ENCODE data around the gene IZUMO3. TPM values are rescaled to one million over a fixed set of nuclear protein-coding genes. Genes with fewer than 3 reads are reported as not detected.
"Not testable (repeated sequence)": the region's sequence is repeated elsewhere in the genome, so short reads cannot be mapped to it uniquely, and the experiment has no call there.

IZUMO3 gene
- not detected in 2 replicates for total RNA-seq (2014; rRNA removed; shearing (Covaris generic); ENCODE audit: low replicate concordance)

GRCh38 chr9:24545847-24546522, at the start of gene IZUMO3:
IZUMO3 (minus strand) TSS chr9:24545897; CDS start chr9:24545649, 248 bp downstream.
- no peak for DNase-seq
- H3K4me3 ChIP-seq, result no peak within 1 kb of the TSS
- no peaks in the 10 kb centered on the region for H3K27me3 ChIP-seq
- no peaks in the 10 kb centered on the region for H3K9me3 ChIP-seq
- H3K36me3 ChIP-seq, result no peaks in the 10 kb centered on the region

- Histone ChIP-seq H3K27me3 (no peaks in the 10 kb centered on the region), H3K9me3 (no peaks in the 10 kb centered on the region), H3K36me3 (no peaks in the 10 kb centered on the region), H3K4me3 (no peak overlapping the region)
- no peak for DNase-seq
Measured at GRCh38 chr9:24594234-24594850, 48.6 kb upstream of the IZUMO3 start.

GRCh38 chr9:24590432-24590831, 44.7 kb upstream of the IZUMO3 start:
- no peak for DNase-seq
- Histone ChIP-seq H3K9me3 (no peaks in the 10 kb centered on the region), H3K4me3 (no peak overlapping the region), H3K27me3 (no peaks in the 10 kb centered on the region), H3K36me3 (no peaks in the 10 kb centered on the region)

- Histone ChIP-seq H3K27me3 (no peaks in the 10 kb centered on the region), H3K9me3 (no peaks in the 10 kb centered on the region)
Measured at GRCh38 chr9:24587883-24588282, 42.2 kb upstream of the IZUMO3 start.

GRCh38 chr9:24582146-24583126, 36.7 kb upstream of the IZUMO3 start:
- Histone ChIP-seq H3K27me3 (no peaks in the 10 kb centered on the region), H3K36me3 (no peaks in the 10 kb centered on the region), H3K4me3 (no peak overlapping the region), H3K9me3 (no peaks in the 10 kb centered on the region)
- no peak for DNase-seq

More at GRCh38 chr9:24587883-24588282, 42.2 kb upstream of the IZUMO3 start:
- no peak for DNase-seq
- no peak overlapping the region for H3K4me3 ChIP-seq
- H3K36me3 ChIP-seq, result no peaks in the 10 kb centered on the region

GRCh38 chr9:24580005-24580404, 34.3 kb upstream of the IZUMO3 start:
- H3K4me3 ChIP-seq, H3K36me3 ChIP-seq, H3K27me3 ChIP-seq, DNase-seq, H3K9me3 ChIP-seq: not testable (repeated sequence)

- Histone ChIP-seq H3K27me3 (no peaks in the 10 kb centered on the region), H3K36me3 (no peaks in the 10 kb centered on the region), H3K4me3 (no peak overlapping the region), H3K9me3 (no peaks in the 10 kb centered on the region)
- DNase-seq, result no peak
Measured at GRCh38 chr9:24572406-24572805, 26.7 kb upstream of the IZUMO3 start.

GRCh38 chr9:24561957-24562356, 16.3 kb upstream of the IZUMO3 start:
- no peaks in the 10 kb centered on the region for H3K36me3 ChIP-seq
- H3K9me3 ChIP-seq, result no peaks in the 10 kb centered on the region
- H3K4me3 ChIP-seq, result no peak overlapping the region
- no peaks in the 10 kb centered on the region for H3K27me3 ChIP-seq
- DNase-seq, result no peak

- no peaks in the 10 kb centered on the region for H3K27me3 ChIP-seq
- H3K4me3 ChIP-seq, result no peak overlapping the region
- no peaks in the 10 kb centered on the region for H3K36me3 ChIP-seq
- H3K9me3 ChIP-seq, result no peaks in the 10 kb centered on the region
- no peak for DNase-seq
Measured at GRCh38 chr9:24553183-24553552, 7.5 kb upstream of the IZUMO3 start.

- H3K9me3 ChIP-seq, result no peaks in the 10 kb centered on the region
- no peak for DNase-seq
- no peaks in the 10 kb centered on the region for H3K36me3 ChIP-seq
- no peak overlapping the region for H3K4me3 ChIP-seq
- H3K27me3 ChIP-seq, result no peaks in the 10 kb centered on the region
Measured at GRCh38 chr9:24552526-24553182, 7.0 kb upstream of the IZUMO3 start.

GRCh38 chr9:24545285-24545684, 412 bp downstream of the IZUMO3 start:
- Histone ChIP-seq H3K4me3 (no peak overlapping the region), H3K9me3 (no peaks in the 10 kb centered on the region), H3K27me3 (no peaks in the 10 kb centered on the region), H3K36me3 (no peaks in the 10 kb centered on the region)
- no peak for DNase-seq

- Histone ChIP-seq H3K27me3 (no peaks in the 10 kb centered on the region), H3K36me3 (no peaks in the 10 kb centered on the region), H3K9me3 (no peaks in the 10 kb centered on the region), H3K4me3 (no peak overlapping the region)
- no peak for DNase-seq
Measured at GRCh38 chr9:24518545-24518944, 27.2 kb downstream of the IZUMO3 start.

- Histone ChIP-seq H3K27me3 (no peaks in the 10 kb centered on the region), H3K4me3 (no peak overlapping the region), H3K36me3 (no peaks in the 10 kb centered on the region), H3K9me3 (no peaks in the 10 kb centered on the region)
- DNase-seq, result no peak
Measured at GRCh38 chr9:24516463-24516862, 29.2 kb downstream of the IZUMO3 start.

- Histone ChIP-seq H3K9me3 (no peaks in the 10 kb centered on the region), H3K27me3 (no peaks in the 10 kb centered on the region), H3K4me3 (no peak overlapping the region), H3K36me3 (no peaks in the 10 kb centered on the region)
- no peak for DNase-seq
Measured at GRCh38 chr9:24509850-24510249, 35.8 kb downstream of the IZUMO3 start.

- no peak for DNase-seq
- Histone ChIP-seq H3K36me3 (no peaks in the 10 kb centered on the region), H3K9me3 (no peaks in the 10 kb centered on the region), H3K27me3 (no peaks in the 10 kb centered on the region), H3K4me3 (no peak overlapping the region)
Measured at GRCh38 chr9:24504521-24504920, 41.2 kb downstream of the IZUMO3 start.

- Histone ChIP-seq H3K36me3 (no peaks in the 10 kb centered on the region), H3K4me3 (no peak overlapping the region), H3K27me3 (no peaks in the 10 kb centered on the region), H3K9me3 (no peaks in the 10 kb centered on the region)
- DNase-seq, result no peak
Measured at GRCh38 chr9:24502206-24502937, 43.3 kb downstream of the IZUMO3 start.
